HG03442 (cell line): ENCODE data around the gene NEDD4.
"Not testable (repeated sequence)": the region's sequence is repeated elsewhere in the genome, so short reads cannot be mapped to it uniquely, and the experiment has no call there.

ENCODE experiments used
- ATAC-seq: cut with Tn5 transposase; IDR thresholded peaks from one replicate; pipeline ENCODE4 v1.9.1; 2021; ENCODE audit warnings: mild to moderate bottlenecking, moderate library complexity; ENCODE audit not compliant: unreplicated experiment

Gene NEDD4

GRCh38 chr15:55786341-55786740, 207.1 kb downstream of the NEDD4 start:
- ATAC-seq: no peak

- ATAC-seq: not testable (repeated sequence)
Observed at GRCh38 chr15:55785593-55785992, 207.8 kb downstream of the NEDD4 start.

- ATAC-seq: no peak
Observed at GRCh38 chr15:55784286-55784685, 209.1 kb downstream of the NEDD4 start.

GRCh38 chr15:55782901-55783300, 210.5 kb downstream of the NEDD4 start:
- ATAC-seq: no peak

GRCh38 chr15:55780292-55780691, 213.1 kb downstream of the NEDD4 start:
- no peak for ATAC-seq

- no peak for ATAC-seq
Observed at GRCh38 chr15:55778932-55779331, 214.5 kb downstream of the NEDD4 start.
